ENCODE measurements around the gene L1CAM. TPM values are rescaled to one million over a fixed set of nuclear protein-coding genes. Genes with fewer than 3 reads are reported as not detected.

The L1CAM gene
- total and polyA plus RNA-seq, 2 of the 8 experiments (the other 6 are each of a cell fraction or from before 2014, with no cell fraction given) = 11.0 to 43.0 TPM

GRCh38 chrX:153920546-153920945 lies 34.6 kb upstream of the L1CAM start:
- H3K79me1 ChIP-seq (ENCODE audit: low read depth, low read length) = no peaks in the 10 kb centered on the region; the same call in 1 of the 2 replicates
- no peak overlapping the region for H3K4ac ChIP-seq (replicated peaks; ENCODE audit: insufficient read length, low read depth, low read length)
- peaks cover 0 to 2% of the 10 kb centered on the region in 2 experiments for H4K20me1 ChIP-seq (replicated peaks in 1 of 2; ENCODE audit: control insufficient read depth in 1 of 2, insufficient read depth in 2 of 2, low read length in 2 of 2)
- H4K91ac ChIP-seq (replicated peaks; ENCODE audit: insufficient read length, low read length) = no peak overlapping the region
- H3K14ac ChIP-seq (ENCODE audit: insufficient read length) = no peak overlapping the region
- H4K8ac ChIP-seq (ENCODE audit: extremely low read depth, insufficient read depth, low read length) = no peak overlapping the region
- TF ChIP-seq CTBP2 (IDR thresholded peaks at IDR 0.05; ENCODE audit: borderline replicate concordance, insufficient read depth, insufficient read length, low read length) = no peak
- TF ChIP-seq SAP30 (IDR thresholded peaks at IDR 0.05; ENCODE audit: insufficient read depth, insufficient replicate concordance, low read length) = no peak
- TF ChIP-seq TEAD4 (IDR thresholded peaks at IDR 0.05; ENCODE audit: low read depth, low read length) = no peak
- peaks cover 0 to 5% (median 1%) of the 10 kb centered on the region in 4 experiments; a peak in 5 of 7 replicates for H3K4me1 ChIP-seq (replicated peaks in 1 of 4; ENCODE audit: control insufficient read depth in 3 of 4, insufficient read depth in 4 of 4, low read length in 3 of 4)
- CTCF ChIA-PET (ENCODE audit: partially characterized antibody) = interaction anchor here (0.7 to 7.0 kb wide), 5 partner anchors 10 to 253 kb away, joined by 3 to 65 read pairs (median 3); no protein-coding TSS in a partner anchor
- no peak overlapping the region for H2BK120ac ChIP-seq (replicated peaks; ENCODE audit: low read depth, low read length)
- no peak overlapping the region for H2BK20ac ChIP-seq (ENCODE audit: low read length)
- H2BK15ac ChIP-seq (ENCODE audit: low read length) = no peak overlapping the region
- no peak overlapping the region for H2AK5ac ChIP-seq (ENCODE audit: low read depth, low read length)
- no peak overlapping the region for H3K4me2 ChIP-seq (ENCODE audit: insufficient read depth in 1 of 2, low read depth in 2 of 2, low read length in 2 of 2)
- H2BK12ac ChIP-seq (ENCODE audit: low read depth, low read length) = no peak overlapping the region
- 93% methylated on average over 3 of the region's 14 CpGs; no CpG with 5 or more reads in 1 of the 2 experiments for WGBS, 2 experiments (ENCODE audit: extremely low coverage in 1 of 2, insufficient coverage in 1 of 2, insufficient read length in 1 of 2, insufficient replicate concordance in 2 of 2, low coverage in 1 of 2, low lambda C conversion rate in 2 of 2, missing lambda C conversion rate in 1 of 2)
- no peaks in the 10 kb centered on the region for H3K23me2 ChIP-seq (ENCODE audit: low read depth, low read length)
- H3K4me3 ChIP-seq (ENCODE audit: extremely low read depth in 1 of 4, insufficient read depth in 2 of 4, low read depth in 3 of 4, low read length in 4 of 4) = no peak overlapping the region
- H3K9ac ChIP-seq (replicated peaks in 1 of 4; ENCODE audit: extremely low read depth in 1 of 4, low read depth in 3 of 4, low read length in 3 of 4) = no peak overlapping the region
- no peak for DNase-seq (ENCODE audit: low read depth in 1 of 2, low spot score in 2 of 2)
- POLR2A ChIA-PET (ENCODE audit: partially characterized antibody) = interaction anchor here (3.1 to 14.9 kb wide), 2 partner anchors 12 to 21 kb away, joined by 9 to 231 read pairs; partner anchors contain the start of genes NAA10 and RENBP
- no peak overlapping the region for H3K18ac ChIP-seq (ENCODE audit: extremely low read depth, low read length)
- no peak for FAIRE-seq
- H4K5ac ChIP-seq (ENCODE audit: insufficient read length, low read depth, low read length) = no peak overlapping the region
- no peak overlapping the region for H3K27ac ChIP-seq (ENCODE audit: low read depth, low read length)
- no peak overlapping the region for H3K23ac ChIP-seq (ENCODE audit: insufficient read length)
- H3K79me2 ChIP-seq (ENCODE audit: control insufficient read depth in 1 of 2, insufficient read depth in 2 of 2, low read length in 2 of 2) = peaks cover 0 to 3% of the 10 kb centered on the region in 2 experiments; a peak in 1 of 4 replicates
- 0 out of 8 replicates have a peak, but pooled peaks cover 0 to 2% (median 0%) of the 10 kb centered on the region in 4 experiments for H3K36me3 ChIP-seq (ENCODE audit: control insufficient read depth in 2 of 4, insufficient read depth in 4 of 4, low read length in 3 of 4)
- H3K9me3 ChIP-seq (ENCODE audit: insufficient read depth in 2 of 2, low read depth in 1 of 2, low read length in 1 of 2) = no peaks in the 10 kb centered on the region
- H2AFZ ChIP-seq (ENCODE audit: low read length) = no peak overlapping the region
- H3K56ac ChIP-seq (replicated peaks; ENCODE audit: insufficient read length, low read depth, low read length) = no peak overlapping the region
- H3K27me3 ChIP-seq (replicated peaks in 1 of 4; ENCODE audit: control insufficient read depth in 3 of 4, extremely low read depth in 1 of 4, insufficient read depth in 3 of 4, low read length in 3 of 4) = no peaks in the 10 kb centered on the region
- H2BK5ac ChIP-seq (ENCODE audit: low read depth, low read length) = no peak overlapping the region
